ENCODE results near the gene SMIM35. TPM values are rescaled to one million over a fixed set of nuclear protein-coding genes. Genes with fewer than 3 reads are reported as not detected.

Gene SMIM35
- total and polyA plus RNA-seq, 2 donors (not counting 3 experiments of a cell fraction or from before 2014, with no cell fraction given): not detected

GRCh38 chr11:117980720-117981119 is 106.0 kb downstream of the SMIM35 start:
- Histone ChIP-seq H3K27ac (ENCODE audit: insufficient read depth, low read depth, low read length) (no peak overlapping the region), H4K20me1 (replicated peaks; ENCODE audit: control insufficient read depth, extremely low read depth, insufficient read depth, low read length) (no peaks in the 10 kb centered on the region), H3K79me2 (ENCODE audit: control insufficient read depth, insufficient read depth, low read length) (no peaks in the 10 kb centered on the region), H2AFZ (ENCODE audit: low read depth, low read length) (no peak overlapping the region), H3K36me3 (ENCODE audit: control insufficient read depth in 2 of 2, extremely low read depth in 1 of 2, insufficient read depth in 2 of 2, low read length in 2 of 2) (no peaks in the 10 kb centered on the region), H3K27me3 (ENCODE audit: control insufficient read depth in 2 of 2, insufficient read depth in 2 of 2, low read length in 2 of 2) (peaks cover 8% of the 10 kb centered on the region in 2 experiments), H3K4me3 (replicated peaks in 1 of 3; ENCODE audit: insufficient read depth in 1 of 3, low read depth in 1 of 3, low read length in 3 of 3) (no peak overlapping the region), H3K4me1 (ENCODE audit: control insufficient read depth, extremely low read depth, insufficient read depth, low read length) (no peaks in the 10 kb centered on the region), H3K9me1 (replicated peaks; ENCODE audit: control insufficient read depth, extremely low read depth, insufficient read depth, low read length) (no peaks in the 10 kb centered on the region), H3K9ac (replicated peaks; ENCODE audit: extremely low read depth, insufficient read depth, low read length) (no peak overlapping the region), H3K4me2 (ENCODE audit: insufficient read depth, low read length) (no peak overlapping the region), H3K9me3 (replicated peaks; ENCODE audit: control insufficient read depth, insufficient read depth, low read length) (no peaks in the 10 kb centered on the region)
- intact Hi-C loops (cut with micrococcal nuclease): no loop called here
- CTCF ChIA-PET: interaction anchor here (1.3 to 4.0 kb wide), 3 partner anchors 34 to 163 kb away, joined by 3 to 16 read pairs (median 4); no protein-coding TSS in a partner anchor
- DNase-seq (ENCODE audit: low read depth, low spot score) (no peak), FAIRE-seq (no peak)
- no peak for TF ChIP-seq POLR2AphosphoS5 (IDR thresholded peaks at IDR 0.05; ENCODE audit: insufficient read depth, low read depth, low read length)
- TF ChIP-seq FOS (IDR thresholded peaks at IDR 0.05; ENCODE audit: borderline replicate concordance, insufficient read depth, low read length): no peak
- no peak for TF ChIP-seq POLR2A (IDR thresholded peaks at IDR 0.05; ENCODE audit: low read depth, low read length)
- dilution Hi-C loops (cut with MboI; ENCODE audit: extremely low pct_ligation_motif_present, low sequenced_read_pairs): no loop called here
- no TSS peak for BruUV-seq (replicated peaks)
- POLR2A ChIA-PET: no interaction called here

- TF ChIP-seq GATA2 (IDR thresholded peaks at IDR 0.05; ENCODE audit: insufficient read depth, insufficient read length, low read depth, low read length) (no peak), EZH2 (IDR thresholded peaks at IDR 0.05; ENCODE audit: borderline replicate concordance, low read depth, low read length, severe bottlenecking) (no peak), MAX (IDR thresholded peaks at IDR 0.05; ENCODE audit: insufficient read depth, insufficient read length) (no peak), JUN (IDR thresholded peaks at IDR 0.05; ENCODE audit: borderline replicate concordance, insufficient read depth, insufficient read length, low read depth) (no peak), POLR2AphosphoS5 (IDR thresholded peaks at IDR 0.05; ENCODE audit: insufficient read depth, low read depth, low read length) (no peak), CTCF (IDR thresholded peaks at IDR 0.05; ENCODE audit: extremely low read depth in 1 of 2, insufficient read depth in 1 of 2, low read depth in 1 of 2, low read length in 2 of 2) (no peak), MYC (IDR thresholded peaks at IDR 0.05; ENCODE audit: low read depth, low read length) (no peak), FOS (IDR thresholded peaks at IDR 0.05; ENCODE audit: borderline replicate concordance, insufficient read depth, low read length) (no peak), POLR2A (IDR thresholded peaks at IDR 0.05; ENCODE audit: low read depth, low read length) (no peak)
- intact Hi-C loops (cut with micrococcal nuclease): no loop called here
- no peak for FAIRE-seq
- H3K9ac ChIP-seq (replicated peaks; ENCODE audit: extremely low read depth, insufficient read depth, low read length): no peak overlapping the region
- no peaks in the 10 kb centered on the region for H3K9me3 ChIP-seq (replicated peaks; ENCODE audit: control insufficient read depth, insufficient read depth, low read length)
- ChIA-PET POLR2A (no interaction called here), CTCF (interaction anchor here (1.3 to 4.0 kb wide), 3 partner anchors 33 to 163 kb away, joined by 3 to 16 read pairs (median 4); no protein-coding TSS in a partner anchor)
- H3K4me1 ChIP-seq (ENCODE audit: control insufficient read depth, extremely low read depth, insufficient read depth, low read length): no peaks in the 10 kb centered on the region
- no peak overlapping the region for H3K4me3 ChIP-seq (replicated peaks in 1 of 3; ENCODE audit: insufficient read depth in 1 of 3, low read depth in 1 of 3, low read length in 3 of 3)
- H3K27me3 ChIP-seq (ENCODE audit: control insufficient read depth in 2 of 2, insufficient read depth in 2 of 2, low read length in 2 of 2): peaks cover 8% of the 10 kb centered on the region in 2 experiments
- no peaks in the 10 kb centered on the region for H3K79me2 ChIP-seq (ENCODE audit: control insufficient read depth, insufficient read depth, low read length)
- H2AFZ ChIP-seq (ENCODE audit: low read depth, low read length): no peak overlapping the region
- no peak for DNase-seq (ENCODE audit: low read depth, low spot score)
- no peaks in the 10 kb centered on the region for H3K36me3 ChIP-seq (ENCODE audit: control insufficient read depth in 2 of 2, extremely low read depth in 1 of 2, insufficient read depth in 2 of 2, low read length in 2 of 2)
- dilution Hi-C loops (cut with MboI; ENCODE audit: extremely low pct_ligation_motif_present, low sequenced_read_pairs): no loop called here
- no TSS peak for BruUV-seq (replicated peaks)
- no peaks in the 10 kb centered on the region for H4K20me1 ChIP-seq (replicated peaks; ENCODE audit: control insufficient read depth, extremely low read depth, insufficient read depth, low read length)
- no peaks in the 10 kb centered on the region for H3K9me1 ChIP-seq (replicated peaks; ENCODE audit: control insufficient read depth, extremely low read depth, insufficient read depth, low read length)
- no peak overlapping the region for H3K27ac ChIP-seq (ENCODE audit: insufficient read depth, low read depth, low read length)
- no peak overlapping the region for H3K4me2 ChIP-seq (ENCODE audit: insufficient read depth, low read length)
Measured at GRCh38 chr11:117980280-117980679, 106.5 kb downstream of the SMIM35 start.

Measured in endothelial cell of umbilical vein (primary cell).